Stimulated activated CD4-positive, alpha-beta T cell treated with anti-CD3 and anti-CD28 coated beads, Interleukin-1b, Interleukin-23, amount 100 ng/mL, for 24 hours (primary cell): ENCODE data around the gene LRP1B.

ENCODE experiments used
- DNase-seq, 4 experiments: peaks; one replicate each; pipeline ENCODE4 v3.0.0-alpha.2; 2020; ENCODE audit warnings: low read depth in 4 of 4, low spot score in 1 of 4

LRP1B gene

GRCh38 chr2:141959016-141959415, 171.8 kb downstream of the LRP1B start:
- DNase-seq = no peak

DNA sequence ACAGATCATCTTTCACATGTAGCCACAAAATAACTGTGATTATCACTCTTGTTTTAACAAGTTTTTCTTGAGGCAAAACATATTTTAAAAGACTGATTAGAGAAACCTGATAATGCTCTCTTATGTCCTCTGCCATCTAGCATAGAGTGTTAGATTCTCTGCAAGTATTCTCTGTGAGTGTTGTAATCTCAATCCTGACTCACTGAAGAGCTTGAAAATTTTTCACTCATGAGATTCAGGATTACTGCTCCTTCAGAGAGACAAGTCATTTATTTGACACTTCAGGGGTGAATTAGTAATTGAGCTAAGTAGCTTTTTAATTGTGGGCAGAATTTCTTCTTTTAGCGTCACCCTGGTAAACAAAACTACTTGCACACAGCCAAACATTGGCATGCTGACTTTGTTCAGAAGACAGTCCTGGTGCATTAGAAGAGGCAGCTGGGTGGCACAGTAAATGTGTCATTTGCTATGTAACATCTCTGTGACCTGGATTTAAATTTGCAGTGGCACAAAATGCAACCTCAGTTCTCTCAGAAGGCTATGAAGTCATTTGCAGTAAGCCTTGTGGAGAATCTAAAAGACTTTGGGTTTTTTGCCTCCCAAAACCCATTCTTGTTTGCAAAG, 172.9 kb downstream of the LRP1B start:
- DNase-seq = no peak

GRCh38 chr2:141957321-141957720, 173.5 kb downstream of the LRP1B start:
- no peak for DNase-seq

- no peak for DNase-seq
Observed at GRCh38 chr2:141947396-141948114, 183.3 kb downstream of the LRP1B start.

DNA sequence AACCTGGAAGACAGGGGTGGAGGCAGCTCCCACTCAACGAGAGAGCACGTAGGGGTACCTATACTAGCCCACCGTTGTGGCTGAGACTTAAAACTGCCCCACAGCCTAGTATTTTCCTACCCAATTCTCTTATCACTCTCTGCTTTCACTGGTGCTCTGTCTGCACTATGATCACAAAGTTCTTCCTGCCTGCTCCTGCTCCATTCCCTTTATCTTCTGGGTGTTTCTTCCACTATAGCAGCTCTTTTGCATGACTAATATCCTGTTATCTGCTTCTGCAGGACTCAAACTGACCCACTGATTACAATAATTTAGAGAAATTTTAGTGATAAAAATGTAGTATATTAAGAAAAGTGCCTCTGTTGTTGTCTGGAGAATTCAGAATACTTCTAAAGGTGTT, 184.8 kb downstream of the LRP1B start:
- DNase-seq = no peak

- no peak for DNase-seq
Observed at GRCh38 chr2:141943918-141944317, 186.9 kb downstream of the LRP1B start.

DNA sequence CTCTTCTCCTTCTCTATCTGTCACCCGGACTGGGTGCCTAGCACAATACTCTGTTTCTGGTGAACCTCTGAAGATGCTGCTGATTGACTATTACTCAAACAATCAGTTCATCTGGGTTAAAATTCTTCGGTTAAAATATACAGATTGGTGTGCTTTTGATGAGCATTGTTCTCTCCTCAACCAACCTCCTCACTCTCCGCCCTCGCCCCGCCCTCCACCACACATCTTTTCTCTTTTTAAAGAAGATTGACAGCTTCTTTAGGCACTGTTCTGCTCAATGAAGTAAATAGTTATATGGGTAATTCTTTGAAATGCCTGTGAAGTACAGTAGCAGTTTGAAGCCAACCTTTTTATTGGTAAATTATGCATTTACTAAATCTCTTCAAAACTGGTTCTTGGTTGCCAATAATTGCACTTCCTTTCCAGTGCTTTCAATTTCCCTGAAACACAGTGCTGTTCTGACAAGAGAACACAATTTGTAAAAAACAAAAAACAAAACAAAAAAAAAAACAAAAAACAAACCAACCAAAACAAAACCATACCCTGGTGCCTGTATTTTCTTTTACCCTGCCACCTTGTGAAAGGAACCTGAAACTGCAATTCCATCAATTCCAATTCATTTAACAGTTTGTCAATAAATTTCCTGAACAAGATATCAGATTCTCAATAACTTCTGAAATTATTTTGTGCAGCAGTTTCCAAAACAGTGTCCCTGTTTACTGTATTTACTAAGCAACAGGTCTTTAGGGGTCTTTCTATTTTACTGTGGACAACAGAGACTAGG, 188.6 kb downstream of the LRP1B start:
- no peak for DNase-seq

DNA sequence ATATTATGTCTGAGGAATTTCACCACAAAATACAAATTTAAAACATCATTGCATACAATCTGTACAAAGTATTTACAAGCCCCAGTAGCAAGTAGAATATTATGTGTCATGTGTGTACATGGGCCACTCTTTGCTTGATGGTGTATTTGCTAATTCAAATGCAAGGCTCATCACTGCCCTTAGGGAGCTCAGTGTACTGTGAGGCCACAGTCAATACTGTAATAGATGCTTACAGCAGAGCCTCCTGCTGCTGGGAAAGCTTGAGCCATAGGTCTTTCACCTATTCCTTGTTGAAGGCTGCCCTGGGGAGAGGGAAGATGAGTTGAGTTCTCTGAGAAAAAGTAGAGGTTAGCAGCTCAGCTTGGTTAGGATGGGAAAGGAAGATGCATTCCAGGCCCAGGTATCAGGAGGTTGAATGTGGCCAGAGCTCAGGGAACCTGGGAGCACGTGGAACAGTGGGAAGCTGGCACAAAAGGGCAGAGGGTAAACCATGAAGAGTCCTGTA, 189.6 kb downstream of the LRP1B start:
- no peak for DNase-seq

- DNase-seq = no peak
Observed at GRCh38 chr2:141940709-141941108, 190.1 kb downstream of the LRP1B start.

DNA sequence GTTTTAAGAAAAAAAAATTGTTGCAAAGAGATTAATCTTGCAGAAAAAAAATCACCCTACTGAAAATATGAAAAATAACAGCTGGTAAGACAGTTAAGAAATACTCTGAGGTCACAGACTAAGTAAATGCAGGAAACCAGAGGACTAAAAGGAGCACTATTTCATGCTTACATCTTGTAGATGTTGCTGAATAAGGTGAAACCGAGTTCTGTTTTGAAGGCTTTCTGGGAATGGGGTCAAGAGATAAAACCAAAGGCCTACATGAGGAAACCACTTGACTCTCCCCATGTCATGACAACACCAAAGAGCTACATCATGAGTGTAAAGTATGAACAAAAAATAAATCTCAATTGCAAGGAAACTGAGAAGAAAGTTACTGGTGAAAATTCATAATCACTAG, 197.6 kb downstream of the LRP1B start:
- DNase-seq = no peak

DNA sequence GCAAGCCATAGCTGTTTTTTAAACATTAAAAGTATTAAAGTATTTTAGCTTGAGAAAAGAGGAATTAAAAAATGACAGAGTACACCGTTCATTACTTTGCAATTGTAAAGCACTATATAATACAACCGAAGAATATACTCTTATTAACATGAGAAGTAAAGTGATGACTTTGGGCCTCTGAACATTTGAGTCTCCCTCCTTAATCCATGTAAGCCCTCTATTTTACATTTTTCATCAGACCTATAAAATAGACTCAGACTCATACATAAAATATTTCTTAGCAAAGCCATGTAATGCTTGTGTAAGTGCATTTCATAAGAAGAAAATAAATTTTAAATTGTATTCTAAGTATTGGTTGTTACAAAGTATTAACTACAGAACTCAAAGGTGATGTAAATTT, 198.6 kb downstream of the LRP1B start:
- DNase-seq = no peak

- DNase-seq = no peak
Observed at GRCh38 chr2:141931797-141932196, 199.0 kb downstream of the LRP1B start.

DNA sequence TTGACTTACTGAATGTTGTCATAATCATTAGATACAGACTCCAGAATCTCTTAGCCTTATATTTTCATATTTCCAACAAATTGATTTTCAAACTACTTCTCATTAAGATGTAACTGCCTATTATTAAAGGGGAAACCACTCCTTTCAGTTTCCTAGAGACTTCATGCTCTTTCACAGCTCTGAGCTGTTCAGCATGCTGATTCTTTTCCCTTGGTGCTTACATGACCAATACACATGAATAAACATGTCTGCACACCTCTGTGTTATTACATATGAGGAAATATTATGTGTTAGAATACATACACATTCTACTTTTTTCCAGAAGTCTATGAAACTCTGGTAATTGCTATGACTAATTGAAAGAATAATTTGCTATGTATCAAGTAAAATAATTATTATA, 200.0 kb downstream of the LRP1B start:
- no peak for DNase-seq

DNA sequence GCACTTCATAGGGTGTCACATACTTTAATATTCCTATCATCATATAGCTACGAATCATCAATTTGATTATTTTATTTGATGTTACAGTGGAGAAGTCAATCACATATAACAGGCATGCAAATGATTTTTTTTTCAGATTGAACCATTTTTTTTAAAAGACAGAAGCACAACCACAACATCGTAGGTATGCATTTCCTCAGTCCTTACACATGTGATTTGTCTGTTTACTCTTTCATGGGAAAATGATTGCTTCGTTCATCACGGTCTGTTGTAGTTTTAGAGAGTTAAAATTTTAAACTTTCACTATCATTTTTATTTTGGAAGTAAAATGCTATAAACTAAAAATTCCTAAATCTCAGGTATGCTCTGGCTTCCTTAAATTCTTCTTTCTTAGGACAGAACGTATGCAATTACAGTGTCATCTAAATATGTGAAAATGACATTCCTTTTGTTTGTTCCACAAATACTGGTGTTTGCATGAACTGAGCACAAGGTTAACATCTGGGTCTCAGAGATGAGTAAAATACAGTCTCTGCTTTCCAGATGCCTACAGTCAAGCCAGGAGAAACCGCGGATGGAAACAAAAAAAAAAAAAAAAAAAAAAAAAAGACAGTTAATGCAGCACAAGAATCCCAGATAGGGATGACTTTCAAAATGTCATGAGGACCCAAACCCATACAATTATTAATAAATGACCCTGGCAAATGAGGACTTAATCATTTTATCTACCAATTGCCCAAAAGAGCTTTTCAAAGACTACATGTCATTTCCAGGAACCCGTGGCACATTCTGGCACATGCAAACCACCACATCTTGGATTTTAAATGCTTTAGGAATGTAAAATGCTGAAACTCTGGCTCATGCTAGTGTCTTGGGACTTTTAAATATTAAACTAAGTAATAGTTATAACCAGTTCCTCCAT, 201.2 kb downstream of the LRP1B start:
- DNase-seq = no peak

DNA sequence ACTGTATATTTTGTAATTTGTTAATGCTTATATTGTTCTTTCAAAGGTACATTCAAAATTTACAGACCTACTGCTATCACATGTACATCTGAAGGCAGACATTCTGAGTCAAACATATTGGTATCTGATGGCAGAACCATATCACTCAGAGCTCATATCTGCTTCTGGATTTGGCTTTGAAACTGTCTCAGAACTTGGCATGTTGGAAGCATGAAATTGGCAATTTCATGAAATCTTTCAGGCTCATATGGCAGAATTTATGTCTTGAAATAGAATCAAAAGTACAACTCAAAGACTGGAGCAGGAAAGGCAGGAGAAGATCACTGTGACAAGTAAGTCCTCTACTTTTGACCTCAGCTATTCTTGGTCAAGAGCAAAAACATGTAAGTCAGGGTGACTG, 202.3 kb downstream of the LRP1B start:
- no peak for DNase-seq

DNA sequence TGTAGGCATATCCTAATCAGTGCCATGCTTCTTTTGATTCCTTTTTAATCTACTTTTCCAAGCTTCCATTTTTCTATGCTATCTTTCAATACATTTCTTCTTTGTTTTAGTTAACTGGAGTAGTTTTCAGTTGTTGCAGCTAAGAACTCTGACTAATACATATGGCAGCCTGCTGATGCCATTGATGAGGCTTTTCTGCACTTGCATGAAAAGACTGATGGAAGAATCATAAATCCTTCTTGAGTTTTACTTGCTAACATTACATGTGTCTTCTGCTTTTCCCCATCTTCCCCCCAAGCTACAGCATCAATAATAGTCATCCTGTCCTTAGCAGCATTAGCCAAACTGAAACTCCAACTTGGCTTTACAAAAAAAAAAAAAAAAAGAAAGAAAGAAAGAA, 203.3 kb downstream of the LRP1B start:
- DNase-seq = no peak

GRCh38 chr2:141925511-141925910, 205.3 kb downstream of the LRP1B start:
- no peak for DNase-seq

DNA sequence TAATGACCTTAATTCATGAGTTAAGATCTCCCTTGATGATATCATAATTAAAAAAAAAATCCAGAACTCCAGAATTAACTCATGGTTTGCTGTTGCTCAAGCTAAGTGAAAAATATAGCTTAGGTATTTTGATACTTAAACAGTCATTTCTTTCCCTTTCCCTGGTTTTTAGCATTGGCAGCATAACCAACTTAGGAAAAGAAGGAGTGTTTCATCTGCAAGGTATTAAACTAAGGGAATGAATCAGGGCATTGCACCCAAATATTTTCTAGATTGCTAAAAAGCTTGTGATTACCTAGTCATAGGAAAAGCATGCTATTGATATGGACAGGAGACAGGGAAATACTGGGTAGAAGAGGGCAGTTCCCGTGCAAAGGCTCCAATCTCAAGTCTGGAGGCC, 207.2 kb downstream of the LRP1B start:
- DNase-seq = no peak

GRCh38 chr2:141911485-141912066, 219.2 kb downstream of the LRP1B start:
- DNase-seq = no peak

DNA sequence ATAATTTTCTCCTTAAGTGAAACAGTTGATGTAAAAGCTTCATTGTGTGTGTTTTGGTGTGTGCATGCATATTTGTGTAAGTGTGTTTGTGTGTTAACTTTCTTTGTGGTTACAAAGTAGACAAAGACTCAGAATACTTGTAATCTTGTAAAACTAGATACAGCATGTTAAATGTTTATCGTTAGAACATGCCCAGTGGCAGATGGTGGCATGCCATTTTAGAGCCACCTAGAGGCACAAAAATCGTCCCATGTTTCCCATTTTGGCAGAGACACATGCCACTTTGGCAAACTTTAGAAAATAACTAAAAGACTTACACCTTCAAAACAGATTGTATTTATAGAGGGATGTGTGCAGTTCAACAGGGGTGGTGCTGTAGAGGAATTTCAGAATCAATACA, 224.1 kb downstream of the LRP1B start:
- DNase-seq = no peak

DNA sequence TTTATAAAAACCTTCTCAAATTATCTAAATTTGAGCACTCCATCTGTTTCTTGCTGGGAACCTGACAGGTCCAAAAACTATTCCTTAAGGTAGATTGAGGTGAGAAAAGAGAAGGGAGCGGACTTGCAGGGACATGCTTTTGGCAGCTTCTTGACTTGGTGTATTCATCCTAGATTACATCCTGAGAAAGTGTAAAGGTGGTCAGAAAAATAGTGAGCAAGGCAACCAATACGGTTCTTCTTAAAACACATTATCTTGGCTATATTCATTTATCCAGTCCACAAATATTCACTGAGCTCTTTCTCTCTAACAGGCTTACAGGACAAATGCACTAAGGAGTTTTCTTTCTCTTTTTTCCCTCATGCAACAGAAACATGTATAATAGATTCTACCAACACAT, 230.0 kb downstream of the LRP1B start:
- DNase-seq = no peak
